Ascending aorta (tissue), 2 donors: ENCODE measurements around the gene ATAD3C. TPM values are rescaled to one million over a fixed set of nuclear protein-coding genes. Genes with fewer than 3 reads are reported as not detected.
"Not testable (repeated sequence)": the region's sequence is repeated elsewhere in the genome, so short reads cannot be mapped to it uniquely, and the experiment has no call there.

Experiments
- DNase-seq, 2 donors: peaks; one replicate each; pipeline ENCODE4 v3.0.0-alpha.2; 2019; ENCODE audit warnings: low spot score in 2 of 2
- H3K27ac ChIP-seq, 2 donors: fragments of 200-600 bp; sonication (generic); one replicate each; pipeline ENCODE4 v1.5.1; 2016 to 2017; ENCODE audit warnings: mild to moderate bottlenecking in 1 of 2
- H3K27me3 ChIP-seq: fragments of 200-600 bp; sonication (generic); one replicate; pipeline ENCODE4 v1.5.1; 2017
- H3K36me3 ChIP-seq, 2 donors: fragments of 200-600 bp; sonication (generic); one replicate each; pipeline ENCODE4 v1.5.1; 2016
- H3K4me1 ChIP-seq, 2 donors: fragments of 200-600 bp; sonication (generic); one replicate each; pipeline ENCODE4 v1.5.1; 2016 to 2017; ENCODE audit warnings: mild to moderate bottlenecking in 1 of 2
- H3K4me3 ChIP-seq, 2 donors: fragments of 200-600 bp; sonication (generic); one replicate each; pipeline ENCODE4 v1.5.1; 2016 to 2017; ENCODE audit warnings: mild to moderate bottlenecking in 1 of 2
- H3K9me3 ChIP-seq, 2 donors: fragments of 200-600 bp; sonication (generic); one replicate each; pipeline ENCODE4 v1.5.1; 2016
- intact Hi-C: fragments of 100-400 bp; cut with DNase I; formaldehyde crosslinking; loops from one replicate; pipeline ENCODE4 v1.15.1; 2023
- total RNA-seq: library from RNA; depleted of rRNA; stranded (reverse); fragments of >200 nt; gene quantifications from one replicate; pipeline ENCODE4 v1.1.0, GENCODE V29; 2016
- TF ChIP-seq, protein P1 (sequence below), 3 experiments: fragments of 200-600 bp in 2 of 3; fragments of 450-650 bp in 1 of 3; sonication (generic) in 2 of 3; IDR thresholded peaks; one replicate each; pipeline ENCODE4 v1.5.1; 2016 to 2019; ENCODE audit warnings: antibody characterized with exemption in 3 of 3, mild to moderate bottlenecking in 1 of 3, moderate library complexity in 1 of 3

The ATAD3C gene
- total RNA-seq, 1 donor from 2014 or later, result not detected

DNA sequence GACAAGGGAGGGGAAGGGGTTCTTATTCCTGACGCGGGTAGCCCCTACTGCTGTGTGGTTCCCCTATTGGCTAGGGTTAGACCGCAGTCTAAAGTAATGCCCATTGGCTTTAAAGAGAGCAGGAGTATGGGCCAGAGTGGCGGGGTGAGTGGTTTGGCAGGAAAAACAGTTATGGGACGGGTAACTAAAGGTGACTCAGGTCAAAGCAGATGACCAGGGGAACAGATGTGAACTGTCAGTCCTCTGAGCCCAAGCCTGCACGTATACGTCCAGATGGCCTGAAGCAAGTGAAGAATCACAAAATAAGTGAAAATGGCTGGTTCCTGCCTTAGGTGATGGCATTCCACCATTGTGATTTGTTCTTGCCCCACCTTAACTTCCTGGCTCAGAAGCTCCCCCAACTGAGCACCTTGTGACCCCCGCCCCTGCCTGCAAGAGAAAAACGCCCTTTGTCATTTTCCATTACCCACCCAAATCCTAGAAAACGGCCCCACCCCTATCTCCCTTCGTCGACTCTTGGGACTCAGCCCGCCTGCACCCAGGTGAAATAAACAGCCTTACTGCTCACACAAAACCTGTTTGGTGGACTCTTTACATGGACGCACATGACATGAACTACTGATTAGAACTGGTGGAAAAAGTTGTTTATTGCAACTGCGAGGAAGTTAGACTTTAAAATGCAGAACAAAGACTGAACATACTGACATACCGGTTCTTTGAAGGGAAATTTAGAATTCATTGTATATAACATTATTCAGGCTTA is 21.3 kb downstream of the ATAD3C start:
- Histone ChIP-seq H3K4me3 (peak overlapping the region; percentile 73 to 81), H3K9me3 (no peaks in the 10 kb centered on the region), H3K27ac (peak overlapping the region; percentile 72 to 77), H3K27me3 (no peaks in the 10 kb centered on the region), H3K4me1 (peaks cover 0 to 22% of the 10 kb centered on the region in 2 donors), H3K36me3 (no peaks in the 10 kb centered on the region)
- intact Hi-C loops, result loop anchor here (1.0 to 2.0 kb wide), 3 partner anchors 40 to 104 kb away; partner anchors contain the start of genes MRPL20 and SSU72
- DNase-seq, result no peak
- TF ChIP-seq, protein P1, sequence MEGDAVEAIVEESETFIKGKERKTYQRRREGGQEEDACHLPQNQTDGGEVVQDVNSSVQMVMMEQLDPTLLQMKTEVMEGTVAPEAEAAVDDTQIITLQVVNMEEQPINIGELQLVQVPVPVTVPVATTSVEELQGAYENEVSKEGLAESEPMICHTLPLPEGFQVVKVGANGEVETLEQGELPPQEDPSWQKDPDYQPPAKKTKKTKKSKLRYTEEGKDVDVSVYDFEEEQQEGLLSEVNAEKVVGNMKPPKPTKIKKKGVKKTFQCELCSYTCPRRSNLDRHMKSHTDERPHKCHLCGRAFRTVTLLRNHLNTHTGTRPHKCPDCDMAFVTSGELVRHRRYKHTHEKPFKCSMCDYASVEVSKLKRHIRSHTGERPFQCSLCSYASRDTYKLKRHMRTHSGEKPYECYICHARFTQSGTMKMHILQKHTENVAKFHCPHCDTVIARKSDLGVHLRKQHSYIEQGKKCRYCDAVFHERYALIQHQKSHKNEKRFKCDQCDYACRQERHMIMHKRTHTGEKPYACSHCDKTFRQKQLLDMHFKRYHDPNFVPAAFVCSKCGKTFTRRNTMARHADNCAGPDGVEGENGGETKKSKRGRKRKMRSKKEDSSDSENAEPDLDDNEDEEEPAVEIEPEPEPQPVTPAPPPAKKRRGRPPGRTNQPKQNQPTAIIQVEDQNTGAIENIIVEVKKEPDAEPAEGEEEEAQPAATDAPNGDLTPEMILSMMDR (IDR thresholded peaks at IDR 0.05), result no peak

DNA sequence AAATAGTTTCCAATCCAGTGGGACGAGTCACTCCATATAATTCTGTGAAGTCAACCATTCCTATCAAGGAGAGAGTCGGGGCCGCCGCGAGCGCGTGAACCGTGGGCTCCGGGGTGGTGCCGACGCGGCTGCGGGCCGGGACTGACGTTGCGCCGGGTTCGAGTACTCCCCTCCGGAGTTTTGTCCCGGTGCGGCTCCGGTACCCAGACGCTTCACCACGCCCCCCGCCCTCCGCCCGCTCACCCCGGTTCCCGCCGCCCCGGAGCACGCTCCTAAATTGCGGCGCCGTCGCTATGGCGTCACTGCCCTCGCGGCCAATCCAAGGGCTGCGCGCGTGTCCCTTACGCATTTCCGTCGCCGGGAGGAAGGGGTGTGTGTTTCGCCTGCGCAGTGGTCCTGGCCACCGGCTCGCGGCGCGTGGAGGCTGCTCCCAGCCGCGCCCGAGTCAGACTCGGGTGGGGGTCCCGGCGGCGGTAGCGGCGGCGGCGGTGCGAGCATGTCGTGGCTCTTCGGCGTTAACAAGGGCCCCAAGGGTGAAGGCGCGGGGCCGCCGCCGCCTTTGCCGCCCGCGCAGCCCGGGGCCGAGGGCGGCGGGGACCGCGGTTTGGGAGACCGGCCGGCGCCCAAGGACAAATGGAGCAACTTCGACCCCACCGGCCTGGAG is 22.0 kb downstream of the ATAD3C start, which contains the start of gene ATAD3B:
ATAD3B (plus strand) TSS at position 377 of the 664 bp plus-strand sequence; CDS start at position 497, 120 bp downstream.
- H3K4me3 ChIP-seq, result peak within 1 kb of the TSS; percentile 73 to 81
- H3K27ac ChIP-seq, result peak within 1 kb of the TSS; percentile 72 to 77
- no peaks in the 10 kb centered on the region for H3K9me3 ChIP-seq
- no peaks in the 10 kb centered on the region for H3K27me3 ChIP-seq
- TF ChIP-seq, protein P1 (IDR thresholded peaks at IDR 0.05), result no peak
- H3K36me3 ChIP-seq, result no peaks in the 10 kb centered on the region
- intact Hi-C loops, result loop anchor here (1.0 to 2.0 kb wide), 3 partner anchors 40 to 103 kb away; partner anchors contain the start of genes MRPL20 and SSU72
- peak; percentile 67 to 96 for DNase-seq
- H3K4me1 ChIP-seq, result peaks cover 0 to 22% of the 10 kb centered on the region in 2 donors

DNA sequence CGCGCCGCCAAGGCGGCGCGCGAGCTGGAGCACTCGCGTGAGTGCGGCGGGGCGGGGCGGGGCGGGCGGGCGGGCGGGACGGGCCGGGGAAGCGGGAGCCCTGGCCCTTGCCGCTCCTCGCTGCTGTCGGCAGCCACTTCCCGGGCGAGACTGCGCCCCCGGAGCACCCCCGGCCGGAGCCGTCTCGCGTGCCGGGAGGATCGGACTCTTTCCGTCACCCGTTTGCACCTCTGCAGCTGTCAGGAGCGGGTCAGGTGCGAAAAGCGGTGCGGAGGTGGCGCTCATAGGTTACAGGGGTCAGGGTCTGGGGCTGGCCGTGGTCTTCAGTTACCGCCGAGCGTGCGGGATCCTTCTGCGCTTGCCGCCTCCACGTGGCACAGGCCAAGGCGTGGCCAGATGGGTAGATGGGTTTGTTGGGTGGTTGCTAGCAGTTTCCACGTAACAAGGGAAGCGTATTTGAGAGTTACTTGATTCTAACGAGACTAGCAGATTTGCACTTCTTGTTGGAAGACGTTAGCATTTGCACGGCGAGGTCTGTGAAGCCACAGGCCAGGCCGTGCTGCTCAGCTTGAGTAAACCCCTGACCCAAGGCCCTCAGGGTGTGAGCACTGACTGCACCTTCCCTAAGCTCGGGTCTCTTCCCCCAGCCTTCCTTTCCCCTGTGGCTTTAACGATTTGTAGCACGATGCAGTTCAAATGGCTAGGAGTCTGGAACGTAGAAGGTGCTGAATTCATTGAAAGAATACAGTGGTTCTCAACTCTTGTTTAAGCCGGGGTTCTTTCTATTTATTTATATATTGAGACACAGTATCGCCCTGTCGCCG is 22.8 kb downstream of the ATAD3C start:
- H3K4me3 ChIP-seq, result peak overlapping the region; percentile 73 to 81
- intact Hi-C loops, H3K27ac ChIP-seq: not testable (repeated sequence)

DNA sequence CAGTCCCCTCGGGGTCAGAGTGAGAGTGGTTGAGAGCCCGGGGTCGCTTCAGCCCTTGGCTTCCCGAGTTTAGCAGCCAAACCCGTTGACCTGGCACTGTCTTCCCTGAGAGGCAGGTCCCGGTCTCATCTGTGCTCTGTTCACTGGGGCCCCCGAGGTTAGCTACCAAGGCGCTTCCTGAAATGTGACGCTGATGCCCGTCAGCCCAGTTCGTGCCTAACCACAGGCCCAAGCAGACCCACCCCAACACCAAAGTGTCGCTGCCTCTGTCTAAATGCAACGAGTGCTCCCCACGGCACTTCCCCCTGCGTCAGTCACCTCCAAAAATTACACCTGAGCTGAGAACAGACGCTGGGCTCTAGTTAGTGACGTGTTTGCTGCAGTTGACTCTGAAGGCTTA is 26.5 kb downstream of the ATAD3C start:
- intact Hi-C loops, H3K27me3 ChIP-seq, H3K4me3 ChIP-seq, H3K9me3 ChIP-seq, H3K27ac ChIP-seq, DNase-seq: not testable (repeated sequence)
- Histone ChIP-seq H3K4me1 (peaks cover 0 to 19% of the 10 kb centered on the region in 2 donors), H3K36me3 (peaks cover 27 to 35% of the 10 kb centered on the region in 2 donors)

More for the DNA sequence above, 22.8 kb downstream of the ATAD3C start:
- H3K4me1 ChIP-seq, result peaks cover 0 to 22% of the 10 kb centered on the region in 2 donors
- DNase-seq, H3K9me3 ChIP-seq, H3K27me3 ChIP-seq, H3K36me3 ChIP-seq: not testable (repeated sequence)

DNA sequence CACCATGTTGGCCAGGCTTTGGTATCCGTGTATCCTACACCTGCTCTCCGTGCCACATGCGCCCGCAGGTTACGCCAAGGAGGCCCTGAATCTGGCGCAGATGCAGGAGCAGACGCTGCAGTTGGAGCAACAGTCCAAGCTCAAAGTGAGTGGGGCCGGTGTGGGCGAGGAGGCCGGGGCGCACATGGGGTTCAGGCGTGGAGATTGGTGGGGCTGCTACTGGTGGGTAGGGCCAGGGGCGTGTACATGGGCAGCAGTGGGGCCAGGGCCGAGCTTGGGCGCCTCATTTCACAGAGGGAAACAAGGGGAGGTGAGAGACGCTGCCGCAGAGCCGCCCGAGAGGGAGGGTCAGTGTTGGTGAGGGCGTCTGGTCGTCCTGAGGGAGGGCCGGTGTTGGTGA is 27.7 kb downstream of the ATAD3C start:
- Histone ChIP-seq H3K27ac (no peak overlapping the region), H3K27me3 (no peaks in the 10 kb centered on the region), H3K4me1 (peaks cover 0 to 18% of the 10 kb centered on the region in 2 donors), H3K9me3 (no peaks in the 10 kb centered on the region), H3K4me3 (no peak overlapping the region), H3K36me3 (peaks cover 27 to 36% of the 10 kb centered on the region in 2 donors)
- DNase-seq, result no peak
- TF ChIP-seq, protein P1 (IDR thresholded peaks at IDR 0.05), result no peak
- intact Hi-C loops, result no loop called here
